ENCODE results near the gene PUDP.
"Not testable (repeated sequence)": the region's sequence is repeated elsewhere in the genome, so short reads cannot be mapped to it uniquely, and the experiment has no call there.

- not testable (repeated sequence) for TF ChIP-seq CTCF (IDR thresholded peaks at IDR 0.05; ENCODE audit: poor library complexity); EZH2 (IDR thresholded peaks at IDR 0.05; ENCODE audit: borderline replicate concordance)
These were observed 137.1 kb downstream of the PUDP start for GRCh38 chrX:7010897-7011296.
